Liver (tissue), 9 donors: ENCODE results near the gene IFT172. TPM values are rescaled to one million over a fixed set of nuclear protein-coding genes. Genes with fewer than 3 reads are reported as not detected.

Experiments used
- DNase-seq: peaks from one replicate; pipeline ENCODE4 v3.0.0-alpha.2; 2017; ENCODE audit warnings: low spot score
- H3K27ac ChIP-seq, 2 donors: one replicate each; pipeline ENCODE4 v1.7.0; 2013; ENCODE audit warnings: inconsistent platforms in 2 of 2, low read length in 2 of 2, control low read depth in 1 of 2, low read depth in 1 of 2, mild to moderate bottlenecking in 1 of 2
- H3K27me3 ChIP-seq, 4 donors: one replicate each; pipeline versions ENCODE4 v1.6.1 to v1.7.0; 2013; ENCODE audit warnings: low read length in 3 of 4, inconsistent platforms in 1 of 4, mild to moderate bottlenecking in 1 of 4, moderate library complexity in 1 of 4; ENCODE audit not compliant: control insufficient read depth in 4 of 4, insufficient read depth in 4 of 4
- H3K36me3 ChIP-seq, 4 donors: one replicate each; pipeline versions ENCODE4 v1.6.1 to v1.7.0; 2013; ENCODE audit warnings: low read length in 3 of 4, mild to moderate bottlenecking in 3 of 4, low read depth in 1 of 4, moderate library complexity in 1 of 4; ENCODE audit not compliant: control insufficient read depth in 4 of 4, insufficient read depth in 3 of 4
- H3K4me1 ChIP-seq, 4 donors: one replicate each; pipeline versions ENCODE4 v1.6.1 to v1.7.0; 2013; ENCODE audit warnings: low read length in 3 of 4, mild to moderate bottlenecking in 3 of 4, moderate library complexity in 1 of 4; ENCODE audit not compliant: control insufficient read depth in 4 of 4, insufficient read depth in 4 of 4
- H3K4me3 ChIP-seq, 3 donors: one replicate each; pipeline versions ENCODE4 v1.6.1 to v1.7.0; 2013; ENCODE audit warnings: low read length in 3 of 3, control low read depth in 1 of 3, low read depth in 1 of 3, mild to moderate bottlenecking in 1 of 3
- H3K9ac ChIP-seq, 2 donors: one replicate each; pipeline ENCODE4 v1.7.0; 2013; ENCODE audit warnings: low read length in 2 of 2, mild to moderate bottlenecking in 2 of 2, moderate library complexity in 2 of 2, control low read depth in 1 of 2, low read depth in 1 of 2
- H3K9me3 ChIP-seq, 4 donors: one replicate each; pipeline versions ENCODE4 v1.6.1 to v1.7.0; 2013; ENCODE audit warnings: low read length in 3 of 4; ENCODE audit not compliant: control insufficient read depth in 4 of 4
- ATF3 ChIP-seq: IDR thresholded peaks from 2 replicates; pipeline ENCODE4 v1.6.1; 2016; ENCODE audit warnings: antibody characterized with exemption
- CTCF ChIP-seq: fragments of 150-350 bp; IDR thresholded peaks from 2 replicates; pipeline ENCODE4 v1.5.1; 2017; ENCODE audit warnings: improper control_type of control experiment, low read depth, low read length; ENCODE audit not compliant: missing input control
- FOXA1 ChIP-seq: IDR thresholded peaks from 2 replicates; pipeline ENCODE4 v1.6.1; 2016; ENCODE audit warnings: antibody characterized with exemption
- FOXA2 ChIP-seq: IDR thresholded peaks from 2 replicates; pipeline ENCODE4 v1.6.1; 2016; ENCODE audit warnings: antibody characterized with exemption
- HNF4A ChIP-seq, 2 donors: conservative IDR thresholded peaks; 2 replicates each; pipeline ENCODE4 v1.6.1; 2016; ENCODE audit warnings: antibody characterized with exemption in 2 of 2, mild to moderate bottlenecking in 2 of 2
- HNF4G ChIP-seq: IDR thresholded peaks from 2 replicates; pipeline ENCODE4 v1.6.1; 2016; ENCODE audit warnings: antibody characterized with exemption
- JUND ChIP-seq, 2 donors: IDR thresholded peaks; 2 replicates each; pipeline ENCODE4 v1.6.1; 2016; ENCODE audit warnings: antibody characterized with exemption in 2 of 2
- MAX ChIP-seq: IDR thresholded peaks from 2 replicates; pipeline ENCODE4 v1.6.1; 2016; ENCODE audit warnings: antibody characterized with exemption
- RAD21 ChIP-seq, 2 donors: IDR thresholded peaks; 2 replicates each; pipeline ENCODE4 v1.6.1; 2016; ENCODE audit warnings: antibody characterized with exemption in 2 of 2, mild to moderate bottlenecking in 2 of 2
- REST ChIP-seq: IDR thresholded peaks from 2 replicates; pipeline ENCODE4 v1.6.1; 2016; ENCODE audit warnings: antibody characterized with exemption, mild to moderate bottlenecking
- RXRA ChIP-seq, 2 donors: IDR thresholded peaks; 2 replicates each; pipeline ENCODE4 v1.6.1; 2017 to 2018; ENCODE audit warnings: antibody characterized with exemption in 2 of 2, mild to moderate bottlenecking in 1 of 2
- TAF1 ChIP-seq: conservative IDR thresholded peaks from 2 replicates; pipeline ENCODE4 v1.6.1; 2016; ENCODE audit warnings: antibody characterized with exemption, mild to moderate bottlenecking
- YY1 ChIP-seq: IDR thresholded peaks from 2 replicates; pipeline ENCODE4 v1.6.1; 2016; ENCODE audit warnings: antibody characterized with exemption, mild to moderate bottlenecking
- ZBTB33 ChIP-seq: IDR thresholded peaks from 2 replicates; pipeline ENCODE4 v1.6.1; 2016; ENCODE audit warnings: antibody characterized with exemption
- WGBS: extraction: QIAGEN DNeasy Blood & Tissue Kit; methylation state at CpG from one replicate; pipeline ENCODE4 v1.1.7; 2013; 5-methylcytosine and 5-hydroxymethylcytosine counted together
- polyA plus RNA-seq, 2 donors: library from polyadenylated mRNA; stranded (reverse) in 1 of 2; unstranded in 1 of 2; fragments of 200-250 nt in 1 of 2; fragments of >200 nt in 1 of 2; fragmentation: Nextera tagmentation in 1 of 2; extraction: Ambion mirVana in 1 of 2; gene quantifications; one replicate each; pipeline versions ENCODE4 v1.2.1 to v1.2.3, GENCODE V29; 2013 to 2015
- total RNA-seq, 2 donors: library from RNA; depleted of rRNA; stranded (reverse); fragments of >200 nt; gene quantifications; one replicate each; pipeline ENCODE4 v1.2.3, GENCODE V29; 2014
- donor health status: healthy.
- donor health status: healthy.
- donor health status: healthy.
- donor health status: healthy.
- donor health status: healthy.

The IFT172 gene
- total and polyA plus RNA-seq, 4 donors = 2.6 to 9.8 (median 6.3) TPM

GRCh38 chr2:27421660-27422250 lies 67.8 kb downstream of the IFT172 start:
- TF ChIP-seq REST (no peak), RXRA (IDR thresholded peaks at IDR 0.05) (peak in 1 of 2 donors; percentile 35), HNF4A (conservative IDR thresholded peaks at IDR 0.05) (peak; percentile 30 to 34)

GRCh38 chr2:27420996-27421395 lies 68.5 kb downstream of the IFT172 start:
- H3K9me3 ChIP-seq = no peaks in the 10 kb centered on the region
- H3K27me3 ChIP-seq = no peaks in the 10 kb centered on the region
- TF ChIP-seq ATF3 (no peak), YY1 (no peak), JUND (IDR thresholded peaks at IDR 0.05) (no peak), RXRA (IDR thresholded peaks at IDR 0.05) (no peak), FOXA1 (no peak)
- no peak overlapping the region for H3K27ac ChIP-seq
- DNase-seq = no peak
- peaks cover 0 to 3% (median 0%) of the 10 kb centered on the region in 4 donors for H3K4me1 ChIP-seq
- H3K4me3 ChIP-seq = no peak overlapping the region
- no peak overlapping the region for H3K9ac ChIP-seq
- H3K36me3 ChIP-seq = no peaks in the 10 kb centered on the region

More at GRCh38 chr2:27421660-27422250, 67.8 kb downstream of the IFT172 start:
- Histone ChIP-seq H3K27ac (peak overlapping the region in 1 of 2 donors; percentile 16), H3K27me3 (no peaks in the 10 kb centered on the region), H3K36me3 (no peaks in the 10 kb centered on the region), H3K9ac (no peak overlapping the region), H3K4me3 (no peak overlapping the region), H3K9me3 (no peaks in the 10 kb centered on the region), H3K4me1 (peaks cover 0 to 3% (median 0%) of the 10 kb centered on the region in 4 donors)
- 69% methylated on average over 4 of the region's 4 CpGs for WGBS
- no peak for DNase-seq

- Histone ChIP-seq H3K9me3 (no peaks in the 10 kb centered on the region), H3K27me3 (no peaks in the 10 kb centered on the region), H3K9ac (no peak overlapping the region), H3K4me1 (no peaks in the 10 kb centered on the region), H3K27ac (no peak overlapping the region), H3K4me3 (no peak overlapping the region), H3K36me3 (no peaks in the 10 kb centered on the region)
- WGBS = 94% methylated on average over 6 of the region's 6 CpGs
- no peak for DNase-seq
- no peak for TF ChIP-seq TAF1
- no peak for TF ChIP-seq FOXA1
- no peak for TF ChIP-seq ZBTB33
- TF ChIP-seq HNF4G = no peak
- TF ChIP-seq ATF3 = no peak
- TF ChIP-seq MAX = no peak
- TF ChIP-seq CTCF = no peak
- no peak for TF ChIP-seq FOXA2
- TF ChIP-seq REST = no peak
- TF ChIP-seq RXRA (IDR thresholded peaks at IDR 0.05) = no peak
- no peak for TF ChIP-seq JUND (IDR thresholded peaks at IDR 0.05)
- TF ChIP-seq RAD21 (IDR thresholded peaks at IDR 0.05) = no peak
- TF ChIP-seq HNF4A (conservative IDR thresholded peaks at IDR 0.05) = no peak
Observed at GRCh38 chr2:27416151-27416550, 73.4 kb downstream of the IFT172 start.
